Glutamatergic neuron (in vitro differentiated cells): ENCODE data around the gene COPZ1. TPM values are rescaled to one million over a fixed set of nuclear protein-coding genes. Genes with fewer than 3 reads are reported as not detected.

Source experiments
- DNase-seq: peaks from one replicate; pipeline ENCODE4 v3.0.0; 2022
- H3K27ac Mint-ChIP-seq: one replicate; pipeline ENCODE4 v1.8.0; 2020; ENCODE audit warnings: mild to moderate bottlenecking, mixed read lengths, inconsistent platforms; ENCODE audit not compliant: unreplicated experiment
- H3K27me3 Mint-ChIP-seq: one replicate; pipeline ENCODE4 v1.8.0; 2020; ENCODE audit warnings: mild to moderate bottlenecking, moderate library complexity, mixed read lengths, inconsistent platforms; ENCODE audit not compliant: unreplicated experiment
- H3K36me3 Mint-ChIP-seq: one replicate; pipeline ENCODE4 v1.8.0; 2020; ENCODE audit warnings: mild to moderate bottlenecking, mixed read lengths, inconsistent platforms; ENCODE audit not compliant: unreplicated experiment
- H3K4me1 Mint-ChIP-seq: one replicate; pipeline ENCODE4 v1.8.0; 2020; ENCODE audit warnings: mild to moderate bottlenecking, low read depth, mixed read lengths, inconsistent platforms; ENCODE audit not compliant: unreplicated experiment
- H3K4me3 Mint-ChIP-seq: one replicate; pipeline ENCODE4 v1.8.0; 2020; ENCODE audit warnings: mild to moderate bottlenecking, mixed read lengths, inconsistent platforms; ENCODE audit not compliant: unreplicated experiment
- H3K9me3 Mint-ChIP-seq: one replicate; pipeline ENCODE4 v1.8.0; 2020; ENCODE audit warnings: mild to moderate bottlenecking, moderate library complexity, mixed read lengths, inconsistent platforms; ENCODE audit not compliant: unreplicated experiment
- total RNA-seq: library from RNA; stranded (reverse); fragmentation: NEBNext Ultra II Directional; extraction: Animal tissue kit (Norgen Biotek cat#: 25700); gene quantifications from one replicate; pipeline ENCODE4 v1.2.1, GENCODE V29; 2021; ENCODE audit not compliant: unreplicated experiment
- TF ChIP-seq, protein P1 (sequence below): fragments of 200-600 bp; sonication (generic); IDR thresholded peaks from one replicate; pipeline ENCODE4 v1.5.0; 2021; ENCODE audit not compliant: partially characterized antibody, unreplicated experiment

The COPZ1 gene
- total RNA-seq, 1 donor from 2014 or later: 88.6 TPM

DNA sequence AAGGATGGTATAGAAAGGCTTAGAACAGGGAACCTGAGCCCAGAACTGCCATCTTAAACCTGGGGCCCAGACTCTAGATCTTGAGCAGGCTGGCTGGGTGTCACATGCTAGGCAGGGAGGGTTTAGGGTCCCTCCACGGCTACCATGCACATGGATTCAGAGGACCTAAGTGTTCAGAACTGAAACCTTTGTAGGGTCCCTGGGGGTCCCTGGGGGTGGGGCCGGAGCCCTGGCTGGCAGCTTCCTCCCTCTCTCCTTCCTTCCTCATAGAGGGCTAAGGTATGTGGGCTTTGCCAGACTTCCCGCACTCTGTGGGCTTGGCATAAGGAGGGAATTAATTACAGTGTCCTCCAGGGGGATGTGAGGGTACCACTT is 64.2 kb downstream of the COPZ1 start:
- Mint-ChIP-seq H3K4me1 (peaks cover 50% of the 10 kb centered on the region), H3K27ac (no peak overlapping the region), H3K36me3 (no peaks in the 10 kb centered on the region), H3K9me3 (peaks cover 10% of the 10 kb centered on the region), H3K27me3 (peaks cover 5% of the 10 kb centered on the region), H3K4me3 (no peak overlapping the region)
- no peak for DNase-seq
- TF ChIP-seq, protein P1, sequence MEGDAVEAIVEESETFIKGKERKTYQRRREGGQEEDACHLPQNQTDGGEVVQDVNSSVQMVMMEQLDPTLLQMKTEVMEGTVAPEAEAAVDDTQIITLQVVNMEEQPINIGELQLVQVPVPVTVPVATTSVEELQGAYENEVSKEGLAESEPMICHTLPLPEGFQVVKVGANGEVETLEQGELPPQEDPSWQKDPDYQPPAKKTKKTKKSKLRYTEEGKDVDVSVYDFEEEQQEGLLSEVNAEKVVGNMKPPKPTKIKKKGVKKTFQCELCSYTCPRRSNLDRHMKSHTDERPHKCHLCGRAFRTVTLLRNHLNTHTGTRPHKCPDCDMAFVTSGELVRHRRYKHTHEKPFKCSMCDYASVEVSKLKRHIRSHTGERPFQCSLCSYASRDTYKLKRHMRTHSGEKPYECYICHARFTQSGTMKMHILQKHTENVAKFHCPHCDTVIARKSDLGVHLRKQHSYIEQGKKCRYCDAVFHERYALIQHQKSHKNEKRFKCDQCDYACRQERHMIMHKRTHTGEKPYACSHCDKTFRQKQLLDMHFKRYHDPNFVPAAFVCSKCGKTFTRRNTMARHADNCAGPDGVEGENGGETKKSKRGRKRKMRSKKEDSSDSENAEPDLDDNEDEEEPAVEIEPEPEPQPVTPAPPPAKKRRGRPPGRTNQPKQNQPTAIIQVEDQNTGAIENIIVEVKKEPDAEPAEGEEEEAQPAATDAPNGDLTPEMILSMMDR: peak; percentile 16

DNA sequence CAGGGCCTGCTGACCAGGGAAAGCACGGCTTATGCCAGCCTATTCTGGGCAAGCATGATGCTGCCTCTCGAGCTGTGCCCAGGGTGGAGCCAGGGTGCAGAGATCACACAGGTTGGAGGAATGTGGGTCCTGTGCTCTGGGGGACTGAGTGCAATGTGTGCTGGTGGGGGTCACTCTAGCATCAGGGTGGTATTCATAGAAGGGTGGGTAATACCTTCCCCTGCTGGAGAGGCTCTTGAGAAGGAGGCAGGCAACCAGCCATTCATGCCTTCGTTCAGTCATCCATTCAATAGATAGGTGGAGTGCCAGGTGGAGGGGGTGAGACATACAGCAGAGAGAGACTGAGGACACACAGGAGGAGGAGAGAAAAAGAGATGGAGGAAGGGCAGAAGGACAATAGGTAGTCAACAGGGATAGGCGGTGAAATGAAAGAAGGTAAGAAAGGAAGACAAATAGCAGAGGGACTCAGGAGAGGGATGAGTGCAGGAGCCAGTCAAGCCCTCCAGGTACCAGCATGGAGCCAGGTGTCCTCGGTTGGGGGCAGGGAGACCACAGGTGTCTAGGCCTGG is 64.8 kb downstream of the COPZ1 start:
- H3K27ac Mint-ChIP-seq: peak overlapping the region; percentile 10
- TF ChIP-seq, protein P1: no peak
- peak overlapping the region; percentile 77 for H3K4me3 Mint-ChIP-seq
- peaks cover 47% of the 10 kb centered on the region for H3K4me1 Mint-ChIP-seq
- H3K36me3 Mint-ChIP-seq: no peaks in the 10 kb centered on the region
- H3K27me3 Mint-ChIP-seq: peaks cover 6% of the 10 kb centered on the region
- H3K9me3 Mint-ChIP-seq: peaks cover 10% of the 10 kb centered on the region
- DNase-seq: no peak

DNA sequence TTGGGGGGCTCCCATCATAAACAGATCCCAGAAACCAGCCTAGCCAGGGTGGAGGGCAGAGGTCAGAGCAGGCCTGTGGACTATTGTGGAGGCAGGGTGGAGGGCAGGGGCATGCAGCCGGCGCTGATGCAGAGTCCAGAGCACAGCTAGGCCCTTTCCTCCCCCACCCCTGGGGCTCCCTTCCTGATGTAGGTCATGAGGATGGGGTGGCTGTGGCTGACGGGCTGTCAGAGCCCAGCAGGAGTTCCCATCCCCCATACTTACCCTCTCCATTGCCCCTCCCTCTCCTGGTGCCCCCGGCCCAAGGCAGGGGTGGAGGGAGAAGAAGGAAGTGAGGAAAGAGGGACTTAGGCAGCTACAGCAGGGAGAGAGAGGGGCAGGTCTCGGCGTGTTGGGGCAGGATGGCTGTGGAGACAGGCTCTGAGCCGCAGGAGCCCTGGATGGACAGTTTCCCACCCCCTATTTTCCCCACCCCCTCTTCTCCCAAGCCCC is 65.3 kb downstream of the COPZ1 start:
- DNase-seq: no peak
- Mint-ChIP-seq H3K36me3 (no peaks in the 10 kb centered on the region), H3K9me3 (peaks cover 10% of the 10 kb centered on the region), H3K27ac (peak overlapping the region; percentile 10), H3K4me1 (peaks cover 43% of the 10 kb centered on the region), H3K27me3 (peaks cover 8% of the 10 kb centered on the region), H3K4me3 (peak overlapping the region; percentile 81)
- TF ChIP-seq, protein P1: no peak

DNA sequence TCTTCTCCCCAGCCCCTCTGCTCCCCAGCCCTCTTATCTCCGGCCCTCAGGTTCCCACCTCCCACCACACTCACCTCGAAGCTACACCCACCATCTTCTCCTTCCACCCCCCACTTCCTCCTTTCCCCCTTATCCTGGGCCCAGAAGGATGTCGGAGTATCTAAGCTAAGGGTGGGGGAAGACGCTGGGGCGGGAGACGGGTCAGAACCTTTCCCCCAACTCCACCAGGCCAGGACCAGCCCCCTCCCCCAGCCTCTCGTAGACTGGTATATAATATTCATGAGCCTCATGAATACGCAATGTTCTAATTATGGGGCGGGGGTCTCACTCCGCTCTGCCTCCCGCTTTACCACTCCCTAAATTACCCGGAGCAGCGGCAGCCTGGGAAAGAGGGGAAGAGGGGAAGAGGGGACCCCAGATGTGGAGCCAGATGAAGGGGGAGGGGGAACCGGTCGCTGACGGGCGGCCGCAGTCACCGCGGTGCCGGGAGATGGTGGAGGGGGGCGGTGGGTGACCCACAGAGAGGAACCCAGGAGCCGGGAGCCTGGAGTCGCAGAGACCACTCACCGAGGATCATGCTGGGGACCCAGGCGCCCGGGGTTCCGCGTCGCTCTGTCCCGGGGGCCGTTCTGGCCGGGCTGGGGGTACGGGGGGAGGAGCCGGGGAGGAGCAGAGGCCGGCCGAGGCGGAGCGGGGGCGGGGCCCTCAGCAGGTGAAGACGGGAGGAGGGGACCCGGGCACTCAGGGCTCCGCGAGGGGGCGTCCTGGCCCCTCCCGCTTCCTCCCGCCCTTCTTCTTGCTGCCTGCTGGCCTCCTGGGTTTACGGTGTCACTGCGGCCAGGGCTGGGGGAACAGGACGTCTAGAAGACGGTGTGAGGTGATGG is 66.0 kb downstream of the COPZ1 start:
- Mint-ChIP-seq H3K36me3 (no peaks in the 10 kb centered on the region), H3K27ac (no peak overlapping the region), H3K27me3 (peaks cover 7% of the 10 kb centered on the region), H3K9me3 (peaks cover 10% of the 10 kb centered on the region), H3K4me1 (peaks cover 40% of the 10 kb centered on the region), H3K4me3 (peak overlapping the region; percentile 87)
- peak; percentile 71 for DNase-seq
- TF ChIP-seq, protein P1: no peak
